ENCODE results near the gene SAT1.

DNA sequence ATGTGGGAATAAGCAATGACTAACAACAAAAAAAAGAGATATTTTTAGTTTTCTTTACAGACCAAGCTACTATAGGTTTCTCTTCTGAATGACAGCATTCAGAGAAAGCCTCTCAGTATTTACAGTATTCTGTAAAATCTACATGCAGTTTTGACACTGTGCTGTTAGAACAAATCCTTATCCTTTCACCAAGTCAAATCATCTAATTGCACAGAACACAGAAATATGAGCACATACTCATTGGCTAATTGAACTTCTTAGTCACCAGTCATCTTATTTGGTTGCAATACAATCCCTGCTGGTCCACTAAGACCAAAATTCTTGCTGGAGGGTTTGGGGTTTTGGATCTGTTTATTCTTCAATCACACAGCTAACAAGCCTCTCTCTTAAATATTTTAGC is 45.6 kb upstream of the SAT1 start:
- TF ChIP-seq, protein P1, sequence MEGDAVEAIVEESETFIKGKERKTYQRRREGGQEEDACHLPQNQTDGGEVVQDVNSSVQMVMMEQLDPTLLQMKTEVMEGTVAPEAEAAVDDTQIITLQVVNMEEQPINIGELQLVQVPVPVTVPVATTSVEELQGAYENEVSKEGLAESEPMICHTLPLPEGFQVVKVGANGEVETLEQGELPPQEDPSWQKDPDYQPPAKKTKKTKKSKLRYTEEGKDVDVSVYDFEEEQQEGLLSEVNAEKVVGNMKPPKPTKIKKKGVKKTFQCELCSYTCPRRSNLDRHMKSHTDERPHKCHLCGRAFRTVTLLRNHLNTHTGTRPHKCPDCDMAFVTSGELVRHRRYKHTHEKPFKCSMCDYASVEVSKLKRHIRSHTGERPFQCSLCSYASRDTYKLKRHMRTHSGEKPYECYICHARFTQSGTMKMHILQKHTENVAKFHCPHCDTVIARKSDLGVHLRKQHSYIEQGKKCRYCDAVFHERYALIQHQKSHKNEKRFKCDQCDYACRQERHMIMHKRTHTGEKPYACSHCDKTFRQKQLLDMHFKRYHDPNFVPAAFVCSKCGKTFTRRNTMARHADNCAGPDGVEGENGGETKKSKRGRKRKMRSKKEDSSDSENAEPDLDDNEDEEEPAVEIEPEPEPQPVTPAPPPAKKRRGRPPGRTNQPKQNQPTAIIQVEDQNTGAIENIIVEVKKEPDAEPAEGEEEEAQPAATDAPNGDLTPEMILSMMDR (optimal IDR thresholded peaks at IDR 0.05 in 1 of 3, IDR thresholded peaks at IDR 0.05 in 1 of 3, conservative IDR thresholded peaks at IDR 0.05 in 1 of 3; ENCODE audit: extremely low read depth in 1 of 3, insufficient read depth in 2 of 3, low read length in 3 of 3), result no peak
- TF ChIP-seq EZH2 (IDR thresholded peaks at IDR 0.05; ENCODE audit: low read length), result no peak

Data from keratinocyte (primary cell).